IMR-90 (cell line): ENCODE data around the gene CLNK. TPM values are rescaled to one million over a fixed set of nuclear protein-coding genes. Genes with fewer than 3 reads are reported as not detected.
A peak's percentile ranks its signal among the peaks of the same experiment; 100 is the strongest.

Experiments used
- ATAC-seq: fragments of 200-7000 bp; cut with Tn5 transposase; 2 replicates; pipeline ENCODE4 v1.9.1; 2020; ENCODE audit warnings: low read depth, mild to moderate bottlenecking, moderate library complexity
- BruUV-seq: library from RNA; stranded (reverse); fragments of 400-500 nt; replicated peaks from 2 replicates; lab custom pipeline; 2021; lab: Mats Ljungman, UMichigan
- CTCF ChIA-PET: fragments of 300-600 bp; formaldehyde crosslinking; extraction: SDS; loops from one replicate; lab custom pipeline; 2021; ENCODE audit warnings: antibody characterized with exemption; lab: Yijun Ruan, JAX
- POLR2A ChIA-PET: fragments of 300-600 bp; sonication (Branson Sonifier 250); formaldehyde crosslinking; loops from one replicate; lab custom pipeline; 2022; ENCODE audit warnings: antibody characterized with exemption; ENCODE audit not compliant: unreplicated experiment; lab: Charles Lee
- DNase-seq: peaks from one replicate; pipeline ENCODE4 v3.0.0; 2013
- H2AFZ ChIP-seq: replicated peaks from 2 replicates; pipeline ENCODE3; 2013; ENCODE audit warnings: low read length, mild to moderate bottlenecking; ENCODE audit not compliant: poor library complexity
- H2AK5ac ChIP-seq: 2 replicates; pipeline ENCODE4 v1.6.1; 2013; ENCODE audit warnings: low read depth, low read length, inconsistent platforms
- H2AK9ac ChIP-seq: replicated peaks from 2 replicates; pipeline ENCODE3; 2013; ENCODE audit warnings: mild to moderate bottlenecking, low read depth, low read length, moderate library complexity; ENCODE audit not compliant: poor library complexity
- H2BK120ac ChIP-seq: 2 replicates; pipeline ENCODE4 v1.6.1; 2013; ENCODE audit warnings: low read depth, low read length, inconsistent platforms
- H2BK15ac ChIP-seq: 3 replicates; pipeline ENCODE4 v1.6.1; 2013; ENCODE audit warnings: low read depth, low read length, inconsistent platforms
- H2BK20ac ChIP-seq: 2 replicates; pipeline ENCODE4 v1.6.1; 2013; ENCODE audit warnings: low read depth, mild to moderate bottlenecking, inconsistent platforms, low read length, moderate library complexity
- H2BK5ac ChIP-seq: 2 replicates; pipeline ENCODE4 v1.6.1; 2013; ENCODE audit warnings: mild to moderate bottlenecking, low read depth, low read length, inconsistent platforms; ENCODE audit not compliant: poor library complexity, severe bottlenecking
- H3K14ac ChIP-seq: replicated peaks from 2 replicates; pipeline ENCODE4 v1.6.1; 2013; ENCODE audit warnings: low read depth, low read length, inconsistent platforms
- H3K18ac ChIP-seq: 2 replicates; pipeline ENCODE4 v1.6.1; 2013; ENCODE audit warnings: low read depth, low read length, control low read depth
- H3K23ac ChIP-seq: 2 replicates; pipeline ENCODE4 v1.6.1; 2013; ENCODE audit warnings: low read depth, low read length, inconsistent platforms
- H3K27ac ChIP-seq: 2 replicates; pipeline ENCODE4 v1.5.1; 2013; ENCODE audit warnings: mild to moderate bottlenecking, control low read depth, low read length; ENCODE audit not compliant: insufficient read depth
- H3K27me3 ChIP-seq: 2 replicates; pipeline ENCODE4 v1.6.1; 2013; ENCODE audit warnings: low read length; ENCODE audit not compliant: control insufficient read depth, insufficient read depth
- H3K36me3 ChIP-seq: 2 replicates; pipeline ENCODE4 v1.6.1; 2013; ENCODE audit warnings: low read length, mixed read lengths; ENCODE audit not compliant: control insufficient read depth, insufficient read depth
- H3K4ac ChIP-seq: 2 replicates; pipeline ENCODE4 v1.6.1; 2013; ENCODE audit warnings: low read depth, low read length, inconsistent platforms
- H3K4me1 ChIP-seq: 2 replicates; pipeline ENCODE4 v1.6.1; 2013; ENCODE audit warnings: low read length, mixed read lengths; ENCODE audit not compliant: control insufficient read depth, insufficient read depth
- H3K4me2 ChIP-seq: 2 replicates; pipeline ENCODE4 v1.6.1; 2013; ENCODE audit warnings: low read depth, mild to moderate bottlenecking, control low read depth, low read length, moderate library complexity
- H3K4me3 ChIP-seq: 2 replicates; pipeline ENCODE4 v1.5.1; 2013; ENCODE audit warnings: low read depth, mild to moderate bottlenecking, control low read depth, low read length, moderate library complexity; ENCODE audit not compliant: insufficient read depth
- H3K56ac ChIP-seq: 2 replicates; pipeline ENCODE4 v1.6.1; 2013; ENCODE audit warnings: low read length, inconsistent platforms; ENCODE audit not compliant: insufficient read depth; ENCODE audit errors: extremely low read depth
- H3K79me1 ChIP-seq, 2 experiments: 2 replicates each; pipeline ENCODE4 v1.6.1; 2013; ENCODE audit warnings: low read length in 2 of 2, inconsistent platforms in 1 of 2, low read depth in 1 of 2
- H3K9ac ChIP-seq: 2 replicates; pipeline ENCODE4 v1.6.1; 2013; ENCODE audit warnings: low read depth, low read length, control low read depth
- H3K9me1 ChIP-seq: 2 replicates; pipeline ENCODE4 v1.6.1; 2013; ENCODE audit warnings: low read length, inconsistent platforms; ENCODE audit not compliant: insufficient read depth
- H3K9me3 ChIP-seq: 2 replicates; pipeline ENCODE4 v1.6.1; 2013; ENCODE audit warnings: low read length; ENCODE audit not compliant: control insufficient read depth, insufficient read depth
- H4K20me1 ChIP-seq: 2 replicates; pipeline ENCODE4 v1.6.1; 2013; ENCODE audit warnings: low read length, inconsistent platforms; ENCODE audit not compliant: insufficient read depth
- H4K5ac ChIP-seq: 2 replicates; pipeline ENCODE4 v1.6.1; 2013; ENCODE audit warnings: mild to moderate bottlenecking, low read depth, low read length, control low read depth
- H4K8ac ChIP-seq, 2 experiments: 2 replicates each; pipeline ENCODE4 v1.6.1; 2013; ENCODE audit warnings: low read depth in 2 of 2, low read length in 2 of 2, control low read depth in 1 of 2, inconsistent platforms in 1 of 2
- H4K91ac ChIP-seq: 2 replicates; pipeline ENCODE4 v1.6.1; 2013; ENCODE audit warnings: low read depth, low read length, inconsistent platforms; ENCODE audit not compliant: insufficient read depth
- CTCF ChIP-seq: conservative IDR thresholded peaks from 2 replicates; pipeline ENCODE4 v1.5.1; 2012; ENCODE audit warnings: mild to moderate bottlenecking, low read depth, low read length, improper control_type of control experiment
- FOS ChIP-seq: fragments of 150-350 bp; IDR thresholded peaks from 2 replicates; pipeline ENCODE4 v1.6.1; 2016; ENCODE audit warnings: low read depth, low read length
- WGBS, 2 experiments: methylation state at CpG; one replicate each; pipeline versions ENCODE4 v1.1.5 to v1.1.7; 2013; ENCODE audit warnings: missing lambda C conversion rate in 2 of 2; ENCODE audit not compliant: insufficient read length in 1 of 2; ENCODE audit errors: extremely low coverage in 2 of 2; 5-methylcytosine and 5-hydroxymethylcytosine counted together
- dilution Hi-C: fragments of 300-500 bp; cut with HindIII; formaldehyde crosslinking; loops from one replicate; pipeline ENCODE4 v1.14.3; 2018; ENCODE audit warnings: low sequenced_read_pairs; ENCODE audit not compliant: unreplicated experiment
- in situ Hi-C: fragments of 300-500 bp; cut with MboI; formaldehyde crosslinking; loops from 3 replicates; pipeline ENCODE4 v1.14.3; 2019; ENCODE audit warnings: low sequenced_read_pairs, inconsistent platforms, mixed read lengths
- intact Hi-C: fragments of 100-400 bp; cut with micrococcal nuclease; formaldehyde crosslinking; loops from 2 replicates; pipeline ENCODE4 v1.10.0; 2022
- polyA plus RNA-seq, 3 experiments: library from polyadenylated mRNA; depleted of rRNA; stranded (reverse); fragments of >200 nt; gene quantifications; 2 replicates each; pipeline ENCODE4 v1.2.3, GENCODE V29; 2012; ENCODE audit warnings: low replicate concordance in 1 of 3
- total RNA-seq: library from RNA; depleted of rRNA; stranded (reverse); fragments of >200 nt; gene quantifications from 2 replicates; pipeline ENCODE4 v1.2.3, GENCODE V29; 2012

CLNK gene
- total and polyA plus RNA-seq, 2 of the 4 experiments (the other 2 are of a cell fraction) = not detected

DNA sequence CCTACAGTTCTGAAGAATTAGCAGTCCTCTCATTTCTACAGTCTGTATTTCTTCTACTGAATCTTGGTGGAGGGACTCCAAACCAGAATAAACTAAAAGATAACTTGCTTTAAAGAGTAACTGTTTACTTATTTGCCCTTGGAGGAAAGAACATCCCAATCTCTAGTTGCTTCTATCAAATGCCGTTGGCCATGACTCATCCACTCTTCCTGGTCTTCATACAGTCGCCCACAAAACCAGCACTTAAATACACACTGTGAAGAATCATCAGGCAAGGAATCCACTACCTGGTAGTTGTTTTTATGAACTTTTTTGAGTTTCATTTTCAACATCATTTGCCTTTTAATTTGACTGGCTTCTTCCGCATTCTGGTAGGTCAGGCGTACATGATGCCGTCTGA, 241.6 kb downstream of the CLNK start:
- Histone ChIP-seq H3K56ac (no peak overlapping the region), H4K20me1 (no peaks in the 10 kb centered on the region), H2BK20ac (no peak overlapping the region), H3K36me3 (peaks cover 21% of the 10 kb centered on the region), H3K9me1 (no peaks in the 10 kb centered on the region), H3K14ac (no peak overlapping the region), H4K91ac (no peak overlapping the region), H3K4me2 (no peak overlapping the region), H3K18ac (no peak overlapping the region), H2BK5ac (no peak overlapping the region), H3K79me1 (peaks cover 3 to 5% of the 10 kb centered on the region in 2 experiments; a peak in 2 of 4 replicates), H4K5ac (no peak overlapping the region), H2AK9ac (no peak overlapping the region), H3K4me1 (no peaks in the 10 kb centered on the region), H3K4ac (no peak overlapping the region), H3K27me3 (no peaks in the 10 kb centered on the region), H4K8ac (no peak overlapping the region), H3K23ac (no peak overlapping the region), H3K27ac (no peak overlapping the region), H3K9me3 (peaks cover 30% of the 10 kb centered on the region), H3K4me3 (no peak overlapping the region), H3K9ac (no peak overlapping the region), H2AK5ac (no peak overlapping the region), H2AFZ (no peak overlapping the region), H2BK15ac (no peak overlapping the region), H2BK120ac (no peak overlapping the region)
- intact Hi-C loops = no loop called here
- CTCF ChIA-PET = no interaction called here
- in situ Hi-C loops = no loop called here
- ATAC-seq (no peak), DNase-seq (peak; percentile 43)
- POLR2A ChIA-PET = no interaction called here
- no CpG with 5 or more reads among the region's 5 CpGs for WGBS, 2 experiments
- dilution Hi-C loops = no loop called here
- no TSS peak for BruUV-seq
- no peak for TF ChIP-seq CTCF
- no peak for TF ChIP-seq FOS
